Activated CD8-positive, alpha-beta memory T cell treated with anti-CD3 and anti-CD28 coated beads, Interleukin-2, amount 50 U/mL, for 4 hours (primary cell): ENCODE measurements around the gene GNG13.
"Not testable (repeated sequence)": the region's sequence is repeated elsewhere in the genome, so short reads cannot be mapped to it uniquely, and the experiment has no call there.

Experiments used
- DNase-seq: peaks from one replicate; pipeline ENCODE4 v3.0.0-alpha.2; 2020

GNG13 gene, protein sequence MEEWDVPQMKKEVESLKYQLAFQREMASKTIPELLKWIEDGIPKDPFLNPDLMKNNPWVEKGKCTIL

GRCh38 chr16:799948-800833 is at the start of gene GNG13:
Gene GNG13, minus strand, starts transcription at chr16:800734. Its CDS starts 1,657 bp downstream, at chr16:799077.
- DNase-seq: no peak

DNA sequence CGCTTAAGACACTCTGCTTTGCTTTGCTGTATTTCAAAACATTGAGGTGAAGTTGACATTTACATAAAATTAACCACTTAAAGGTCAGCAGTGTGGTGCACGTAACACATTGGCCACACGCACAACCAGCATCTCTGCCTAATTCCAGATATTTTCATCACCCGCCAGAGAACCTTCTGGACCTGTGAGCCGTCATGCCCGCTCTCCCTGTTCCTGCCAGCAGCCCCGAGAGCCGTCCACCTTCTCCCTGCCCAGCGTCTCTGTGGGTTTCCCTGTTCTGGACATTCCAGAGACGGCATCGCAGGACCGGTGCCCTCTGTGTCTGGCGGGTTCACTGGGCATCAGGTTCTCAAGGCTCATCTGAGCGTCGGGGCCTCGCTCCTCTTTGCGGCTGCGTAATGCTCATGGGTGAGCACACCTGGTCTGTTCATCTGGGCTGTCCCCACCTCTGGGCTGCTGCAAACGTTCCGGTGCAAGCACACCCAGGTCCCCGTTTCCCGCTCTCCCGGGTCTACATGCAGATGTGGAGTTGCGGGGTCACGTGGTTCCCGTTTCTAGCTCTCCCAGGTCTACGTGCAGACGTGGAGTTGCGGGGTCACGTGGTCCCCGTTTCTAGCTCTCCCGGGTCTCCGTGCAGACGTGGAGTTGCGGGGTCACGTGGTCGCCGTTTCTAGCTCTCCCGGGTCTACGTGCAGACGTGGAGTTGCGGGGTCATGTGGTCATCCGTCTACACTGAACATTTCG is 48.1 kb upstream of the GNG13 start:
- no peak for DNase-seq

DNA sequence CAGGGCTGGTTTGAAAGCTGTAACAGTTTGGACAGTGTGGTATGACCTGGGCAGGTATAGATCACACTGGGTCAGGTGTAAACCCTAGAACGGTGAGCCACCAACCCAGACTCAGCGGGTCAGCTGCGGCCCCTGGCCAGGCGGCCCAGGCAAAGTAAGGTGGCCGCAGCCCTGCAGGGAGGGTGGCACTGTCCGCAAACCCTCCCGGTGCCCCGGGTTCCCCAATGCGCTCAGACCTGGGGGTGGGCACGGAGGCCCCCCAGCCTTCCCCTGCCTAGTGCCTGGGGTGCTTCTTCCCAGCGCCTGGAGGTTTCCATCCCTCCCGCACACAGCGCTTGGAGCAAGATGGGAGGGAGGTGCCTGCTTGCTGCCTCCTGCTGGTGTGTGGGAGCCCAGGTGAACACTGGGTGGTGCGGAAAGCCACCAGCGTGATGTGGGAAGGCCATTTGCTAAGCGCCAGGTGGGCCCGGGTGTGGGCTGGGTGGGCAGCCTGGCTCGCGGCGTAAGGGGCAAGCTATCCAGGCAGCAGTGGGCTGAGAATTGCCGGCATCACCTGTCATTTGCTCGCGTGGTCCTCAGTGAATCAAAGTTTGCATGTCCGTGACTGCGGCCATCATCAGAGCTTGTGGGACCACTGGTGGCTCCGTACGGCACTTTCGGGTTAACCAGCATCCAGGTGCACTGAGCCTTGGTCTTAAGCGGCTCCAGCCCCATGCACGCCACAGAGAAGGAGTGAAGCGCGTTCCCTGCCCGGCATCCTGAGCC is 47.3 kb upstream of the GNG13 start:
- DNase-seq: no peak

DNA sequence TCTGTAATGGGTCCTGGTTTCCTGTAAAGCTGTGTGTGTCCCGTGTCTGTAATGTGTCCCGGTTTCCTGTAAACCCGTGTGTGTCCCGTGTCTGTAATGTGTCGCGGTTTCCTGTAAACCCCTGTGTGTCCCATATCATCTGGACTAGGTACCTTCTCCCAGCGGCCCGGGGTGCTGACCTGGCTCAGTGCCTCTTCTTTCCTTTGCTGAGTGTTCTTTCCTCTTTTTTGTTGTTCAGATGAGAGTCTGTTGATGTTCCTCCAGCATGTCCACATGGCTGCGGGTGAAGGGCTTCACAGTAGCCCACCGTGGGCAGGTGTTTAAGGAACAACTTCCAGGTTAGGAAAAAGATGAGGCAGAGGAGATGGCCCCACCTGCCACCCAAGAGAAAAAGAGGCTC is 46.6 kb upstream of the GNG13 start:
- no peak for DNase-seq

GRCh38 chr16:845351-845745 is 44.8 kb upstream of the GNG13 start:
- no peak for DNase-seq

DNA sequence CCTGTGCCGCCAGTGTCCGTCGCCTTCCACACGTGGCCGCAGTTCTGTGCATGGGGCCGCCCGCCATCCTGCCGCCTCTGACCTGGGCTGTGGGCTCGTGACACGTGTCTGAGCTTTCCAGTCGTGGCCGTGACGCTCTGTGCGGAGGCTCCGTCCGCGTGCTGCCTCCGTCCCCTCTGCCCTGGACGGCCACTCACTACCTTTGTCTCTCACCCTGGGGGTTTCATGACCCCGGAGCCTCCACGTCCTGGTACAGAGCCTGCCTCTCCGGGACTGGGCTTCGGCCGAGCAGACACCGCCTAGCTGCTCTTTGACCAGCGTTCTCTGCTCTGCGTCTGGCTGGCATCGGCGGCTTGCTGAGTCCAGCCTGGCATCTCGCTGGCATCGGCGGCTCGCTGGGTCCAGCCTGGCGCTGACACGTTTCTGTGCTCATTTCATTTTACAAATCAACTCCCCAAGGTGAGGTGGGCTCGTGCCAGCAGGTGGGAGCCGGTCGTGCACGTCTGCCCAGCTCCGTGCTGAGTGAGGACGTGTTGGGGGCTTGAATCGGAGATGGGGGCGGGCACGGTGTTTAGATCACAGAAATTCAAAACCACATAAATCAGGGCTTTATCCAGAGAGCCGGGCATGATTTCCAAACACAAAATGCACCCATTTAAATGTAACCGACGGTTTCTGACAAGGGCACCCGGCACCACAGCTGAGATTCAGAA is 44.3 kb upstream of the GNG13 start:
- DNase-seq: no peak

DNA sequence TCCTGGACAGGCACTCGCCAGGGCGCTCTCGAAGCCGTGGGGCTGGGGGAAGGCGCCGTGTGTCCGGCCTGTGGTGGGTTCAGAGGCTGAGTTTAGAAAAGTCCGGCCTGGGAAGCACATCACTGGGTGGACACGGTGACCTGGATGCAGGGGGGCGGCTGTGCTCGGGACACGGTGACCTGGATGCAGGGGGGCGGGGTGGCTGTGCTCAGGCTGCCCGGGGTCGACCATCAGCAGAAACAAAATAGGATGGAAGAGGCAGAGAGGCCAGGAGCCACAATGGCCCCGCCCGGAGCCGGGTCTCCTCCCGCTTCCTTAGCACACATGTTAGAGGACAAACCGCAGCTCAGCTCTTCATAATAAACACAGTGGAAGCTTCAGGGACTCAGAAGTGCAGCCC is 43.2 kb upstream of the GNG13 start:
- DNase-seq: no peak

DNA sequence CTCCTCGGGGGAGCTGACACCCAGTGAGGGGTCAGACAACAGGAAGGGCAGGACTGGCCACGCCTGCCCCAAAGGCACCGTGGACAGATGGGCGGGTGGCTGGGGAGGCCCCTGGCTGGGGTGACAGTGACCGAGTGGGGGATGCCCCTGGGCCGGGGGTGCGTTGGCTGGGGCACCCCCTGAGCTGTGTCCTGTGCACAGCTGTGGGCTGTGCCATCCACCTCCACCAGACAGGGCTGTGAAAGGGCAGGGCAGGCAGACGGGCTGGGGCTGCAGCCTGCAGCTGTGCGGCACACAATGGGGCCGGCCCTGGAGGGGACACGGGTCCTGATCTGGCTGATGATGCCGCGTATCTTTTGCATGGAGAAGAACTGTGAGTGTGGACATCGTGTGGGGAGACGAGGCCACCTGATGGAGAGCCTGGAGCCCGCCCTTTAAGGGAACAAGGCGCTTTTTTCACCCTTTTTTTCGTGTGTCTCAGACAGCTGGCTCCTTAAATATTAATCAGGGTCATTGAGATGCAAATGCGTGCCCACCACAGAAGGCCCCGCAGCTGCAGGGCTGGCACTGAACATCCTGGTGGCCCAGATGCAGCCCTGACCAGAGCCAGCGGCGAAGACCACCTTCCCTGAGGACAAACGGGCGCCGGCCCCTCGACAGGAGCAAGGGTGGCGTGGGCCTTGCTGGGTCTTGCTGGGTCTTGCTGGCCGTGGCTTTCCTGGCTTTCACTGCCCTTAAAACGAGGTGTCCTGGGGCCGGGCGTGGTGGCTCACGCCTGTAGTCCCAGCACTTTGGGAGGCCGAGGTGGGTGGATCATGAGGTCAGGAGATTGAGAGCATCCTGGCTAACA is 42.4 kb upstream of the GNG13 start:
- DNase-seq: no peak

- DNase-seq: no peak
Measured at GRCh38 chr16:842061-842476, 41.5 kb upstream of the GNG13 start.

DNA sequence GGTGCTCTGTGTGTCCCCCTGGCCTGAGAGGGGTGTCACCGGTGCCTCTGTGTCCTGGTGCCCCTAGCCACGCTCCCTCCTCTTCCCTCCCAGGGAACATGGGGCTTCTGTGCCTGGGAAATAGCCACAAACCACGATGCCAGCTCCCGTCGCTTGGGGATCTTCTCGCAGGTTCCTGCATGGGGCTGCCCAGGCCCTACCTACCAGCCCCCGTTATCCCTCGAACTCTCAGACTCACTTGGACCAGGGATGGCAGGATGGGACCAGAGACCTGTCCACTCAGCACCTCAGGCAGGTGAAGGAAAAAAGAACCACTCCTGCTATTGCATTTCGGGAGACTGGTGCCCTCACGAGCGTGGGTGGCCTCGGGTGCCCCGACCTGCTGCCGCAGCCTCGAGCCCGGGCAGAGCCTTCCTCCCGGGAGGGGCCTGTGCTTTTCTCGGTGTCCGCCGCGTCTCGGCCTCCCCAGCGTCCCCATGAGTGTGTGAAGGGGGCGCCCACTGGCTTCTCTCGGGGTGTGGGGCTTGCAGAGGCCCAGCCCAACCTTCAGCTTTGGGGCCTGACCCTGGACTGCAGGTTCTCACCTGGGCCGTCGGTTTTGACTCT is 41.0 kb upstream of the GNG13 start:
- DNase-seq: no peak

DNA sequence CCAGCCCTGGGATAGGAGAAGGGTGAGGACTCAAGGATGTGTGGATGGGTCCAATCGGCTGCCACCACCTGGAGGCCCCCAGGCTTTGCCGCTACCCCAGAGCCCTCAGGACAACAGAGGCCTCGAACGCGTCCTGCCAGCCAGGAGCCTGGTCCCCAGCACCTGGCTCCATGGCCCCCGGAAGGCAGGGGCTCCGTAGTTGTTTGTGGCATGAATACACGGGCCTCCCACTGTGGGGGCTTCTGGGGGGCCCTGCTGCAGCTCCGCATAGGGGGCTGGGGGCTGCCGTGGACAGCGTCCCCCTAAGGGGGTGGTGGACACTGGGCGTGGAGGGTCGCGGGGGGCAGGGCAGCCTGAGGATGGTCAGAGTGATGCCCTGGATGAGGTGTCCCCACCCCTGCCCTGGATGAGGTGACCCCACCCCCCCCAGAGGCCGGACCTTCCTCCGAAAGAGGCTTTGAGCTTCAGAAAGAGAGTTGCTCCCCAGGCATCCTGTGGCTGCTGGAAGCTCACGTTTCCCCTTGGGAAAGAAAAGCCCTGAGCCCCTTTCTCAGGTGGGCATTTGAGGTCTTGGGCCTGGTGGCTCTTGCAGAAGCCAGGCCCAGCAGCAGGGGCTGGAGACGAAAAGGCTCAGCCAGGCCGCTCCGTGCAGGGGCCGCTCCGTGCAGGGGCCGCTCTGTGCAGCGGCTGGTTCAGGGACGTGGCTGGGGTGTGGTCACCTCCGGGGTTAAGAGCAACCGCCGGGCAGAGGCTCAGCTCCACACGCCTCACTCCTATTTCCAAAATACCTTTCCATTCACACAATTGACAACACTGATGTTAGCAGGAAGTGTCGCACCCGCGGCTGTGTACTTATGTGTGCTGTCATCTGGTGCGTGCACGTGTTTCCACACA is 40.3 kb upstream of the GNG13 start:
- no peak for DNase-seq

DNA sequence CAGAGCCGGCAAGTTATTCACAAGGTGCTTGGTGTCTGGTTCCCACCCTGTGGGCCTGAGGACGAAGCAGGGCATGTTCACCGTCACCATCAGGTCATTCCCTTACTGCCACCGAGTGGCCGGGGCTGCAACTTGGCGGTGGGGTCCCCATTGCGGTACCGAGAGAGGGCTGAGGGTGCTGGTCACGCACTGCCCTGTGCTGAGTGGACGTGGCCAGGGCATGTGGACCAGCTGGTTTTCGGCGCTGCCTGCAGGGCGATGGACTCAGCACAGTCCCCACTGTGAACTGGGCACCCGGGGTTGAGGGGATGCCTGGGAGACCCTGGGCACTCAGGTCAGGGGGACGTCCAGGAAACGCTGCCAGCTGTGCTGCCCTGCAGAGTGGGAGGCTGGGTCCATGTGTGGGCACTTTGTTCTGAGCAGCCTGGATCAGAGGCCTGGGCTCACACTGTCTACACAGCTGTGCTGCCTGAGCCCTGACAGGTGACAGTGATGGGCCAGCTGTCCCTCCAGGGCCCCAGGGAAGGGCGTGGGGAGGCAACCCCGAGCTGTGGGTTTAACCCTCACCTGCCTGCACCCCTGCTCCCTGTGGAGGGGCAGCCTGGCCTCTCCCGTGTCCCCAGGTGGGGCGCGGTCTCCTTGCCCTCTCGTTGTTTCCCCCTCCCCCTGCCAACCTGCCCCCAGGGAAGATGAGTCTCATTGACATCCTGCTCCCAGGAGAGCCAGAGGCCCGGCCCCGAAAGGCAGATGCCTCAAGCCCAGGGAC is 39.3 kb upstream of the GNG13 start:
- no peak for DNase-seq

GRCh38 chr16:838741-839140 is 38.2 kb upstream of the GNG13 start:
- no peak for DNase-seq

GRCh38 chr16:836822-837221 is 36.3 kb upstream of the GNG13 start:
- not testable (repeated sequence) for DNase-seq

- DNase-seq: no peak
Measured at GRCh38 chr16:836221-836620, 35.7 kb upstream of the GNG13 start.

- no peak for DNase-seq
Measured at GRCh38 chr16:835373-835772, 34.8 kb upstream of the GNG13 start.

- DNase-seq: no peak
Measured at GRCh38 chr16:833411-833810, 32.9 kb upstream of the GNG13 start.

GRCh38 chr16:832652-833336 is 32.3 kb upstream of the GNG13 start:
- no peak for DNase-seq
